GM19239 (cell line): ENCODE measurements around the gene CTXN3.

ENCODE experiments used
- DNase-seq: peaks from one replicate; pipeline ENCODE4 v3.0.0; 2011; ENCODE audit warnings: low spot score; ENCODE audit not compliant: insufficient read length
- FAIRE-seq: peaks from 2 replicates; lab custom pipeline; 2011; peaks lifted over from hg19 to GRCh38; lab: Jason Lieb, UNC

Gene CTXN3

GRCh38 chr5:127694518-127695171 is 45.8 kb downstream of the CTXN3 start:
- no peak for FAIRE-seq
- DNase-seq: no peak

- no peak for DNase-seq
- FAIRE-seq: no peak
These were observed 46.5 kb downstream of the CTXN3 start for GRCh38 chr5:127695346-127695745.

GRCh38 chr5:127696683-127697082 is 47.8 kb downstream of the CTXN3 start:
- DNase-seq: no peak
- FAIRE-seq: no peak

GRCh38 chr5:127697894-127698600 is 49.2 kb downstream of the CTXN3 start:
- no peak for DNase-seq
- peak; percentile 76 for FAIRE-seq

GRCh38 chr5:127699416-127699815 is 50.5 kb downstream of the CTXN3 start:
- no peak for DNase-seq
- peak; percentile 58 for FAIRE-seq

- no peak for DNase-seq
- FAIRE-seq: no peak
These were observed 51.4 kb downstream of the CTXN3 start for GRCh38 chr5:127700237-127700766.

- FAIRE-seq: no peak
- no peak for DNase-seq
These were observed 53.6 kb downstream of the CTXN3 start for GRCh38 chr5:127702434-127702833.

- DNase-seq: no peak
- no peak for FAIRE-seq
These were observed 54.2 kb downstream of the CTXN3 start, which contains the start of gene CCDC192 for GRCh38 chr5:127702926-127703561. Gene CCDC192 (plus strand): TSS chr5:127703391. CDS start chr5:127703446, 55 bp downstream.

- FAIRE-seq (no peak), DNase-seq (no peak)
These were observed 56.4 kb downstream of the CTXN3 start for GRCh38 chr5:127705120-127705892.

- FAIRE-seq: no peak
- no peak for DNase-seq
These were observed 57.8 kb downstream of the CTXN3 start for GRCh38 chr5:127706691-127707090.

GRCh38 chr5:127707209-127707608 is 58.3 kb downstream of the CTXN3 start:
- FAIRE-seq: no peak
- DNase-seq: no peak
